ENCODE results near the gene HNRNPCL1. TPM values are rescaled to one million over a fixed set of nuclear protein-coding genes. Genes with fewer than 3 reads are reported as not detected.

Gene HNRNPCL1
- not detected in 2 replicates for total RNA-seq

GRCh38 chr1:12848620-12849019, at the start of gene HNRNPCL1:
TSS of gene HNRNPCL1 (minus strand) at chr1:12848720. CDS start at chr1:12848289, 431 bp downstream.

GRCh38 chr1:12898170-12898569, 49.6 kb upstream of the HNRNPCL1 start, which contains the start of gene PRAMEF10:
TSS of gene PRAMEF10 (minus strand) at chr1:12898270. CDS start at chr1:12895847, 2,423 bp downstream.

GRCh38 chr1:12886101-12886500, 37.6 kb upstream of the HNRNPCL1 start, which contains the start of gene PRAMEF4:
TSS of gene PRAMEF4 (minus strand) at chr1:12886201. CDS start at chr1:12883394, 2,807 bp downstream.

GRCh38 chr1:12856786-12857185, 8.3 kb upstream of the HNRNPCL1 start, which contains the start of gene PRAMEF2:
TSS of gene PRAMEF2 (plus strand) at chr1:12857086. CDS start at chr1:12859010, 1,924 bp downstream.

GRCh38 chr1:12831310-12831709, 17.2 kb downstream of the HNRNPCL1 start, which contains the start of gene PRAMEF11:
TSS of gene PRAMEF11 (minus strand) at chr1:12831410. CDS start at chr1:12828789, 2,621 bp downstream.

Other genes starting within 250 kb of the HNRNPCL1 start
- 14.3 and 18.4 TPM in 2 replicates for gene DHRS3, start 230.5 kb downstream of the HNRNPCL1 start, total RNA-seq
- not detected in 2 replicates for gene AADACL4, start 204.6 kb downstream of the HNRNPCL1 start, total RNA-seq
- not detected in 2 replicates for gene AADACL3, start 132.6 kb downstream of the HNRNPCL1 start, total RNA-seq
- gene CFAP107, start 102.5 kb downstream of the HNRNPCL1 start, total RNA-seq = not detected in 2 replicates
- gene PRAMEF12, start 75.0 kb downstream of the HNRNPCL1 start, total RNA-seq = not detected in 2 replicates
- gene PRAMEF1, start 57.3 kb downstream of the HNRNPCL1 start, total RNA-seq = not detected in 2 replicates
- gene PRAMEF11, start 17.3 kb downstream of the HNRNPCL1 start, total RNA-seq = not detected in 2 replicates
- gene PRAMEF2, start 8.4 kb upstream of the HNRNPCL1 start, total RNA-seq = not detected in 2 replicates
- not detected in 2 replicates for gene PRAMEF4, start 37.5 kb upstream of the HNRNPCL1 start, total RNA-seq
- not detected in 2 replicates for gene PRAMEF10, start 49.5 kb upstream of the HNRNPCL1 start, total RNA-seq
- not detected in 2 replicates for gene PRAMEF7, start 67.9 kb upstream of the HNRNPCL1 start, total RNA-seq
- gene PRAMEF6, start 98.9 kb upstream of the HNRNPCL1 start, total RNA-seq = not detected in 2 replicates
- not detected in 2 replicates for gene PRAMEF27, start 207.9 kb upstream of the HNRNPCL1 start, total RNA-seq
- gene HNRNPCL3, start 212.0 kb upstream of the HNRNPCL1 start, total RNA-seq = not detected in 2 replicates
- not detected in 2 replicates for gene PRAMEF25, start 222.1 kb upstream of the HNRNPCL1 start, total RNA-seq